Activated CD4-positive, alpha-beta T cell treated with anti-CD3 and anti-CD28 coated beads for 36 hours (primary cell): ENCODE data around the gene CPNE5. TPM values are rescaled to one million over a fixed set of nuclear protein-coding genes. Genes with fewer than 3 reads are reported as not detected.
A peak's percentile ranks its signal among the peaks of the same experiment; 100 is the strongest.

Experiments
- ATAC-seq: fragments of 200-7000 bp; cut with Tn5 transposase; one replicate; pipeline ENCODE4 v1.10.0; 2021; ENCODE audit warnings: mild to moderate bottlenecking, moderate library complexity
- CTCF ChIA-PET: fragments of 350-600 bp; sonication (Branson Sonifier 250); formaldehyde crosslinking; loops from one replicate; lab custom pipeline; 2021; ENCODE audit warnings: antibody characterized with exemption; lab: Charles Lee
- POLR2A ChIA-PET: fragments of 350-600 bp; sonication (Branson Sonifier 250); formaldehyde crosslinking; loops from one replicate; lab custom pipeline; 2021; ENCODE audit warnings: antibody characterized with exemption, inconsistent platforms; lab: Charles Lee
- DNase-seq: peaks from one replicate; pipeline ENCODE4 v3.0.0-alpha.2; 2020
- H3K27ac Mint-ChIP-seq: one replicate; pipeline ENCODE4 v1.8.0; 2021; ENCODE audit warnings: mixed read lengths
- H3K27me3 Mint-ChIP-seq: one replicate; pipeline ENCODE4 v1.8.0; 2021; ENCODE audit warnings: mixed read lengths
- H3K36me3 Mint-ChIP-seq: one replicate; pipeline ENCODE4 v1.8.0; 2021; ENCODE audit warnings: low read depth, mixed read lengths
- H3K4me1 Mint-ChIP-seq: one replicate; pipeline ENCODE4 v1.8.0; 2021; ENCODE audit warnings: mixed read lengths
- H3K4me3 Mint-ChIP-seq: one replicate; pipeline ENCODE4 v1.8.0; 2021; ENCODE audit warnings: mild to moderate bottlenecking, moderate library complexity, mixed read lengths
- H3K9me3 Mint-ChIP-seq: one replicate; pipeline ENCODE4 v1.8.0; 2021; ENCODE audit warnings: low read depth, mixed read lengths
- intact Hi-C, 2 experiments: fragments of 100-400 bp; cut with DNase I in 1 of 2; cut with micrococcal nuclease in 1 of 2; formaldehyde crosslinking; loops; one replicate each; pipeline versions ENCODE4 v1.14.2 to v1.15.1; 2022 to 2024; cut with DNase I, micrococcal nuclease
- total RNA-seq, 2 experiments: library from RNA; stranded (reverse); gene quantifications; one replicate each; pipeline ENCODE4 v1.2.3, GENCODE V29; 2021

The CPNE5 gene
- total RNA-seq, 2 experiments from 2014 or later = 1.1 to 1.3 TPM

- H3K4me3 Mint-ChIP-seq = no peak overlapping the region
- CTCF ChIA-PET = interaction anchor here (0.6 to 4.6 kb wide), 45 partner anchors 8 to 486 kb away, joined by 3 to 60 read pairs (median 4); partner anchors contain the start of genes CDKN1A and PPIL1
- POLR2A ChIA-PET = interaction anchor here (1.0 to 1.1 kb wide), 2 partner anchors 150 to 219 kb away, joined by 3 to 4 read pairs; no protein-coding TSS in a partner anchor
- H3K9me3 Mint-ChIP-seq = no peaks in the 10 kb centered on the region
- H3K27me3 Mint-ChIP-seq = peaks cover 3% of the 10 kb centered on the region
- no peak overlapping the region for H3K27ac Mint-ChIP-seq
- no peaks in the 10 kb centered on the region for H3K36me3 Mint-ChIP-seq
- ATAC-seq (no peak), DNase-seq (no peak)
- intact Hi-C loops = loop anchor here (1.0 to 5.0 kb wide), 7 partner anchors 135 to 336 kb away; partner anchors contain the start of genes KCTD20 (in 1 of the 2) and PXT1 (in 1 of the 2)
- peaks cover 49% of the 10 kb centered on the region for H3K4me1 Mint-ChIP-seq
These were observed 80.6 kb downstream of the CPNE5 start for GRCh38 chr6:36758516-36759147.

- Mint-ChIP-seq H3K9me3 (no peaks in the 10 kb centered on the region), H3K4me1 (peaks cover 55% of the 10 kb centered on the region), H3K36me3 (no peaks in the 10 kb centered on the region), H3K4me3 (no peak overlapping the region), H3K27me3 (peaks cover 3% of the 10 kb centered on the region), H3K27ac (no peak overlapping the region)
- ChIA-PET POLR2A (interaction anchor here (1.1 kb wide), 1 partner anchor 219 kb away, joined by 3 read pairs; no protein-coding TSS in a partner anchor), CTCF (interaction anchor here (0.6 to 4.6 kb wide), 25 partner anchors 9 to 465 kb away, joined by 3 to 60 read pairs (median 6); partner anchors contain the start of genes CDKN1A and PPIL1)
- DNase-seq (no peak), ATAC-seq (no peak)
- intact Hi-C loops = loop anchor here (2.0 to 5.0 kb wide), 6 partner anchors 75 to 336 kb away; partner anchors contain the start of genes KCTD20 (in 1 of the 2) and PXT1 (in 1 of the 2)
These were observed 81.2 kb downstream of the CPNE5 start for GRCh38 chr6:36757943-36758508.

DNA sequence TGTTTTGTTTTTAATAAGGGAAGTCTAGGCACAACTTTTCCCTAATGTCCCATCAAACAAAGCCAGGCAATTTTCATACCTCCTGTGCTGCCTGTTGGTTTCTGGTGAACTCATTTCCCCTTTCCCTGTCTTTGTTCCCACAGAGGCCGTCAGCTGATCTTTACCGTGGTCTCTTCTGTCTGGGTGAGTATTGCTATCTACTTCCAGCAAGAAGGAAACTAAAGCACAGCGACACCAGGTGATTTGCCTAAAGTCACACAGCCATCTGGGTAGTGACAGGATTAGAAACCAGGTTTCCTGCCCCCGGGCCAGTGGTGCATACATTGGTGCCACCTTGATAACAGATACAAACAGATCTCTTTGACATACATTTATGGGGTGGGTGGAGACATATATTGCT is 82.0 kb downstream of the CPNE5 start:
- ChIA-PET POLR2A (interaction anchor here (0.6 kb wide), 1 partner anchor 1147 kb away, joined by 3 read pairs; no protein-coding TSS in a partner anchor), CTCF (interaction anchor here (1.1 to 1.3 kb wide), 3 partner anchors 8 to 142 kb away, joined by 3 to 6 read pairs (median 4); no protein-coding TSS in a partner anchor)
- peak; percentile 67 for DNase-seq
- peaks cover 63% of the 10 kb centered on the region for H3K4me1 Mint-ChIP-seq
- H3K27ac Mint-ChIP-seq = peak overlapping the region; percentile 28
- no peak for ATAC-seq
- H3K4me3 Mint-ChIP-seq = no peak overlapping the region
- H3K27me3 Mint-ChIP-seq = peaks cover 3% of the 10 kb centered on the region
- no peaks in the 10 kb centered on the region for H3K9me3 Mint-ChIP-seq
- no peaks in the 10 kb centered on the region for H3K36me3 Mint-ChIP-seq
- intact Hi-C loops = loop anchor here (2.0 to 5.0 kb wide), 4 partner anchors 74 to 335 kb away; partner anchors contain the start of genes KCTD20 (in 1 of the 2) and PXT1 (in 1 of the 2)

GRCh38 chr6:36756786-36757185 is 82.5 kb downstream of the CPNE5 start:
- peaks cover 67% of the 10 kb centered on the region for H3K4me1 Mint-ChIP-seq
- no peak for ATAC-seq
- intact Hi-C loops = loop anchor here (2.0 to 5.0 kb wide), 4 partner anchors 74 to 334 kb away; partner anchors contain the start of genes KCTD20 (in 1 of the 2) and PXT1 (in 1 of the 2)
- peak overlapping the region; percentile 26 for H3K4me3 Mint-ChIP-seq
- H3K27ac Mint-ChIP-seq = peak overlapping the region; percentile 86
- no peaks in the 10 kb centered on the region for H3K36me3 Mint-ChIP-seq
- POLR2A ChIA-PET = interaction anchor here (0.6 kb wide), 1 partner anchor 1146 kb away, joined by 3 read pairs; no protein-coding TSS in a partner anchor
- H3K27me3 Mint-ChIP-seq = peaks cover 3% of the 10 kb centered on the region
- H3K9me3 Mint-ChIP-seq = no peaks in the 10 kb centered on the region
- DNase-seq = no peak
- CTCF ChIA-PET = interaction anchor here (0.5 to 1.3 kb wide), 4 partner anchors 9 to 148 kb away, joined by 3 to 6 read pairs (median 3); no protein-coding TSS in a partner anchor

DNA sequence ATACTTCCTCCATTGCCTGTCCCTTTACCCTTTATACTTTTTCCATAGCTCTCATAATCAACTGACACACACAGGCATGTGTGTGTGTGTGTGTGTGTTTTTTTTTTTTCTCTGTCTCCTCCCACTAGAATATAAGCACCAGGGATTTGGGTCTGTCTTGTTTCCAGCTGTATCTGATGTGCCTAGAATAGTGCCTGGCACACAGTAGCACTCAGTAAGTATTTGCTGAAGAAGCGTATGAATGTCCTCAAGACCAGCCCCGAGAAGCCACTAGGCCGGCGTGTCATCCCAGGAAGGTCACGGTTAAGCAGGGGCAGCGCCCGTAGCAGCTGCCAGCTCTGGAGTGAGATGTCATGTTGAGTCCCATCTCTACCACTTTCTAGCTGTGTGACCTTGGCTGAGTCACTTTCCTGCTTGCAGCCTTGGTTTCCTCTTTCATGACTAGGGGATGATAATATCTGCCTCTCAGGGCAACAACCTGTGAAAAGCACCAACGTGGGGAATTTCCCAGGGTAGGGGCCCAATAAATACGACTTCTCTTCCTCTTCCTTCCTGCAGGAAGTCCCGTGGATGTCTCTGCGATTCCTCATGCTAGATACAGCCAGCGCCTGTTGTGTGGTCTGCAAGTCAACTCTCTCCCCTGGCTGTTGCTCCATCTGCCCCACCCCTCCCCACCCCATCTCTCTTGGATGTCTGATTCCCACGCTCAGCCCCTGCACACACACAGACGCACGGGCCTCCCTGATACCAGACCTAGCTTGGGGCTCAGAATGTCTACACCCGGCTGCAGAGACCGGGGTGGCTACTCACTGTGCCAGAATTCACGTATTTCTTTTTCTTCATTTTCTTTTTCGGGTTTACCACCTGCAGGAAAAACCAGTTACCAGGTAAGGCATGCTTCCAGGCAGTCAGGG is 83.6 kb downstream of the CPNE5 start:
- H3K4me1 Mint-ChIP-seq = peaks cover 69% of the 10 kb centered on the region
- ATAC-seq = peak; percentile 89
- POLR2A ChIA-PET = interaction anchor here (0.6 to 0.9 kb wide), 5 partner anchors 38 to 147 kb away, joined by 3 to 7 read pairs (median 3); partner anchors contain the start of gene CDKN1A

GRCh38 chr6:36754582-36755434 is 84.4 kb downstream of the CPNE5 start:
- ChIA-PET CTCF (interaction anchor here (0.6 to 3.2 kb wide), 16 partner anchors 11 to 414 kb away, joined by 3 to 18 read pairs (median 4); partner anchors contain the start of gene CDKN1A), POLR2A (interaction anchor here (0.6 to 0.9 kb wide), 6 partner anchors 39 to 1175 kb away, joined by 3 to 7 read pairs (median 3); partner anchors contain the start of gene CDKN1A)
- no peaks in the 10 kb centered on the region for H3K9me3 Mint-ChIP-seq
- H3K4me3 Mint-ChIP-seq = peak overlapping the region; percentile 32
- DNase-seq (no peak), ATAC-seq (no peak)
- peaks cover 69% of the 10 kb centered on the region for H3K4me1 Mint-ChIP-seq
- no peaks in the 10 kb centered on the region for H3K36me3 Mint-ChIP-seq
- peak overlapping the region; percentile 86 for H3K27ac Mint-ChIP-seq
- intact Hi-C loops = loop anchor here (1.0 to 5.0 kb wide), 10 partner anchors 20 to 333 kb away; partner anchors contain the start of genes KCTD20 (in 1 of the 2) and PXT1 (in 1 of the 2)
- H3K27me3 Mint-ChIP-seq = no peaks in the 10 kb centered on the region

More for the DNA sequence above, 83.6 kb downstream of the CPNE5 start:
- DNase-seq = peak; percentile 87
- CTCF ChIA-PET = interaction anchor here (0.5 to 3.2 kb wide), 16 partner anchors 10 to 337 kb away, joined by 3 to 18 read pairs (median 3); partner anchors contain the start of gene CDKN1A
- H3K27ac Mint-ChIP-seq = peak overlapping the region; percentile 86
- peak overlapping the region; percentile 32 for H3K4me3 Mint-ChIP-seq
- peaks cover 3% of the 10 kb centered on the region for H3K27me3 Mint-ChIP-seq
- H3K36me3 Mint-ChIP-seq = no peaks in the 10 kb centered on the region
- no peaks in the 10 kb centered on the region for H3K9me3 Mint-ChIP-seq
- intact Hi-C loops = loop anchor here (1.0 to 5.0 kb wide), 11 partner anchors 20 to 333 kb away; partner anchors contain the start of genes KCTD20 (in 1 of the 2) and PXT1 (in 1 of the 2)

DNA sequence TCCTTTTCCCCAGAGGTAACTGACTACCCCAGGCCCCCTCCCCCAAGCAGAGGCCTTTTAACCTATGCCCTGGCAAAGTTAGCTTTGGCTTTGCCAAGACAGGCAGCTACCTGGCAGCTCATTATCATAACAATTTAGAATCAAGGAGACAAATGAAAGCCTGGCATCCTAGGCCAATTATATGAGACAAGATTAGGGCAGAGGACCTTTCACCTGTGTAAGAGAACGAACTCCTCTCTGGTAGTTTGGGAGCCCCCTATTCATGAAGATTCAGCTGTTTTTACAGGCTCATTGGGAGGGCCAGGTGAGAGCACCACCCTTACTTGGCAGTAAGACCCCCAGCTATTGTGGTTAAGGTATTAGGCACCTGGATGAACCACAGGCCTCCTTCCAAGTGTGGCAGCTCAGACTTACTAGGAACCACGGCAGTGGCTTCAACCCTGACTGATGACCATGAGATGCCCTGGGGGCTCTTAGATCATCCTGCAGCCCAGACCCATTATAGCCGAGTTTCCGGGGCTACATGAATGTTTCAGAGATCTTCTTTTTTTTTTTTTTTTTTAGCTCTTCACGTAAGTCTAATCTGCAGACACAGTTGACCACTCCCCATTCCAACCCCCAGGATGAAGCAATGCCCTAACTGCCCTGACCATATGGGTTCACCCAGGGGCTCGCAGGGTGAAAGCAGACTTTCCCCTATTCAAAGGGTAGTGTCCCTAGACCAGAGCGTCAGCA is 85.4 kb downstream of the CPNE5 start:
- DNase-seq (no peak), ATAC-seq (no peak)
- CTCF ChIA-PET = interaction anchor here (0.6 to 3.2 kb wide), 10 partner anchors 10 to 413 kb away, joined by 3 to 18 read pairs (median 5); no protein-coding TSS in a partner anchor
- H3K4me3 Mint-ChIP-seq = no peak overlapping the region
- intact Hi-C loops = loop anchor here (2.0 kb wide), 2 partner anchors 19 to 27 kb away; no protein-coding TSS in a partner anchor
- peaks cover 3% of the 10 kb centered on the region for H3K9me3 Mint-ChIP-seq
- H3K4me1 Mint-ChIP-seq = peaks cover 65% of the 10 kb centered on the region
- POLR2A ChIA-PET = interaction anchor here (0.6 kb wide), 1 partner anchor 1176 kb away, joined by 3 read pairs; no protein-coding TSS in a partner anchor
- peak overlapping the region; percentile 38 for H3K27ac Mint-ChIP-seq
- no peaks in the 10 kb centered on the region for H3K36me3 Mint-ChIP-seq
- H3K27me3 Mint-ChIP-seq = no peaks in the 10 kb centered on the region

DNA sequence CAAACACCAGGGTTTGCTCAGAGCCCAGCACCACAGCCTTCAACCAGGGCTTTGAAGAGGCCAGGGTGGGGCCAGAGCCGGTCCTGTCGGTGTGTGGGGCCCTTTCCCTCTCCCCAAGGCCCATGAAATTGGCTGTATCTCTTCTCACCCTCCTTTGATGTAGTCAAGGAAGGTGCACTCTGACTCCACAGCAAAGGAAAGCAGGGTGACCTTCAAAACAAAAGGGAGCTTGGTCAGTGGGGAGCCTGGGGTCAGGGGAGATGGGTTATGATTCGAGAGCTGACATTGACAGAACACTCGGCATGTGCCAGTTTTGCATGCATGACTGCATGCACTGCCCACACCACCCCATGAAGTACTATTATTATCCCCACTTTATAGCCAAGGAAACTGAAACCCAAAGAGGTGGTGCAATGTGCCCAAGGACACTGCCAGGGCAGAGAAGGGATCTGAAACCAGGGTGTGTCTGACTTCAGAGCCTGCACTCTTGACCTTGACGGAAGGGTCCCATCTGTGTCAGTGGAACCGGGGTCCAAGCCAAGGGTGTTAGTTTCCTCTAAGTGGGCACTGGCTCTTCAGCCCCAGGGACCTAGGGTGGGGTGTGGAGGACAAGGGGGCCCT is 86.2 kb downstream of the CPNE5 start:
- Mint-ChIP-seq H3K9me3 (peaks cover 8% of the 10 kb centered on the region), H3K4me1 (peaks cover 60% of the 10 kb centered on the region), H3K27me3 (no peaks in the 10 kb centered on the region), H3K27ac (peak overlapping the region; percentile 42), H3K4me3 (no peak overlapping the region), H3K36me3 (no peaks in the 10 kb centered on the region)
- intact Hi-C loops = no loop called here
- CTCF ChIA-PET = interaction anchor here (0.6 to 3.2 kb wide), 9 partner anchors 11 to 832 kb away, joined by 3 to 15 read pairs (median 3); no protein-coding TSS in a partner anchor
- POLR2A ChIA-PET = interaction anchor here (0.7 kb wide), 1 partner anchor 45 kb away, joined by 3 read pairs; no protein-coding TSS in a partner anchor
- ATAC-seq (peak; percentile 2), DNase-seq (peak; percentile 15)
